ENCODE results near the gene PTH1R.

The PTH1R gene

GRCh38 chr3:46865546-46865945 is 12.0 kb upstream of the PTH1R start:
- TF ChIP-seq, protein P1, sequence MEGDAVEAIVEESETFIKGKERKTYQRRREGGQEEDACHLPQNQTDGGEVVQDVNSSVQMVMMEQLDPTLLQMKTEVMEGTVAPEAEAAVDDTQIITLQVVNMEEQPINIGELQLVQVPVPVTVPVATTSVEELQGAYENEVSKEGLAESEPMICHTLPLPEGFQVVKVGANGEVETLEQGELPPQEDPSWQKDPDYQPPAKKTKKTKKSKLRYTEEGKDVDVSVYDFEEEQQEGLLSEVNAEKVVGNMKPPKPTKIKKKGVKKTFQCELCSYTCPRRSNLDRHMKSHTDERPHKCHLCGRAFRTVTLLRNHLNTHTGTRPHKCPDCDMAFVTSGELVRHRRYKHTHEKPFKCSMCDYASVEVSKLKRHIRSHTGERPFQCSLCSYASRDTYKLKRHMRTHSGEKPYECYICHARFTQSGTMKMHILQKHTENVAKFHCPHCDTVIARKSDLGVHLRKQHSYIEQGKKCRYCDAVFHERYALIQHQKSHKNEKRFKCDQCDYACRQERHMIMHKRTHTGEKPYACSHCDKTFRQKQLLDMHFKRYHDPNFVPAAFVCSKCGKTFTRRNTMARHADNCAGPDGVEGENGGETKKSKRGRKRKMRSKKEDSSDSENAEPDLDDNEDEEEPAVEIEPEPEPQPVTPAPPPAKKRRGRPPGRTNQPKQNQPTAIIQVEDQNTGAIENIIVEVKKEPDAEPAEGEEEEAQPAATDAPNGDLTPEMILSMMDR (IDR thresholded peaks at IDR 0.05; ENCODE audit: control insufficient read depth, extremely low read depth, insufficient read depth) = no peak
- no peak for DNase-seq (ENCODE audit: low read depth)
- H3K4me3 ChIP-seq (ENCODE audit: low read depth, low read length) = no peak overlapping the region

- TF ChIP-seq, protein P1 (IDR thresholded peaks at IDR 0.05; ENCODE audit: control insufficient read depth, extremely low read depth, insufficient read depth) = no peak
- DNase-seq (ENCODE audit: low read depth) = no peak
- H3K4me3 ChIP-seq (ENCODE audit: low read depth, low read length) = no peak overlapping the region
Measured at GRCh38 chr3:46866032-46866595, 11.4 kb upstream of the PTH1R start.

GRCh38 chr3:46866720-46867549 is 10.6 kb upstream of the PTH1R start:
- H3K4me3 ChIP-seq (ENCODE audit: low read depth, low read length) = no peak overlapping the region
- TF ChIP-seq, protein P1 (IDR thresholded peaks at IDR 0.05; ENCODE audit: control insufficient read depth, extremely low read depth, insufficient read depth) = peak; percentile 89
- DNase-seq (ENCODE audit: low read depth) = no peak

DNA sequence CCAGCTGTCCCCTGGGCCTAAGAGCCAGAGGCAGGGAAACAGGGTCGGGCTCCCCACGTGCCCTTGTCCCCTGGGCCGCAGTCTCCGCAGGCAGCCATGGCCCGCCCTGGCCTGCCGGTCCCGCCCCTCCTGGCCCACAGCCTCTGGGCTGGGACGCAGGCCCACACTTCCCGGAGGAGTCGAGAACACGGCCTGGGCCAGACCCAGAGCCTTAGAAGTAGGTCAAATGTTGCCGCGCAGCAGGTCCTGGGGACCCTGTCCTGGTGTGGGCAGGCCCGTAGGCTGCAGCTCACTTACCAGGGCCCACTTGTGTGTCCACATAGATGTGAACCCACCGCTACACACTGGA is 10.0 kb upstream of the PTH1R start:
- no peak overlapping the region for H3K4me3 ChIP-seq (ENCODE audit: low read depth, low read length)
- TF ChIP-seq, protein P1 (IDR thresholded peaks at IDR 0.05; ENCODE audit: control insufficient read depth, extremely low read depth, insufficient read depth) = no peak
- DNase-seq (ENCODE audit: low read depth) = no peak

- no peak for DNase-seq (ENCODE audit: low read depth)
- TF ChIP-seq, protein P1 (IDR thresholded peaks at IDR 0.05; ENCODE audit: control insufficient read depth, extremely low read depth, insufficient read depth) = no peak
- no peak overlapping the region for H3K4me3 ChIP-seq (ENCODE audit: low read depth, low read length)
Measured at GRCh38 chr3:46868287-46868686, 9.2 kb upstream of the PTH1R start.

GRCh38 chr3:46868948-46869347 is 8.6 kb upstream of the PTH1R start:
- TF ChIP-seq, protein P1 (IDR thresholded peaks at IDR 0.05; ENCODE audit: control insufficient read depth, extremely low read depth, insufficient read depth) = no peak
- no peak overlapping the region for H3K4me3 ChIP-seq (ENCODE audit: low read depth, low read length)
- DNase-seq (ENCODE audit: low read depth) = no peak
